Panc1 (cell line): Measurements from ENCODE around the gene PAX2. TPM values are rescaled to one million over a fixed set of nuclear protein-coding genes. Genes with fewer than 3 reads are reported as not detected.
A peak's percentile ranks its signal among the peaks of the same experiment; 100 is the strongest.

ENCODE experiments used
- ATAC-seq: fragments of 200-7000 bp; cut with Tn5 transposase; 2 replicates; pipeline ENCODE4 v1.9.1; 2020; ENCODE audit warnings: mild to moderate bottlenecking, moderate library complexity
- BruUV-seq: library from RNA; stranded (reverse); fragments of 400-500 nt; replicated peaks from 2 replicates; lab custom pipeline; 2021; lab: Mats Ljungman, UMichigan
- CTCF ChIA-PET: fragments of 300-600 bp; sonication (Branson Sonifier 250); formaldehyde crosslinking; loops from one replicate; lab custom pipeline; 2022; ENCODE audit warnings: antibody characterized with exemption; lab: Charles Lee
- POLR2A ChIA-PET: fragments of 300-600 bp; sonication (Branson Sonifier 250); formaldehyde crosslinking; loops from one replicate; lab custom pipeline; 2022; ENCODE audit warnings: antibody characterized with exemption; lab: Charles Lee
- DNase-seq: peaks from one replicate; pipeline ENCODE4 v3.0.0-alpha.2; 2010; ENCODE audit warnings: low read depth, low spot score
- H3K27ac ChIP-seq: 2 replicates; pipeline ENCODE4 v1.5.1; 2011; ENCODE audit warnings: mild to moderate bottlenecking, low read length, inconsistent platforms
- H3K27me3 ChIP-seq: fragments of 200-500 bp; sonication (Bioruptor generic); 2 replicates; pipeline ENCODE4 v1.6.0; 2014; ENCODE audit warnings: low read length, inconsistent platforms; ENCODE audit not compliant: control insufficient read depth, insufficient read depth
- H3K36me3 ChIP-seq: fragments of 200-500 bp; sonication (Bioruptor generic); 2 replicates; pipeline ENCODE4 v1.5.1; 2014; ENCODE audit warnings: inconsistent platforms, mild to moderate bottlenecking, low read length, moderate library complexity; ENCODE audit not compliant: control insufficient read depth, insufficient read depth
- H3K4me1 ChIP-seq: 2 replicates; pipeline ENCODE4 v1.5.1; 2011; ENCODE audit warnings: inconsistent platforms, mild to moderate bottlenecking, low read length, moderate library complexity; ENCODE audit not compliant: control insufficient read depth, insufficient read depth
- H3K4me3 ChIP-seq, 2 experiments: 2 replicates each; pipeline ENCODE4 v1.5.1; 2011 to 2012; ENCODE audit warnings: low read depth in 2 of 2, low read length in 2 of 2, mild to moderate bottlenecking in 2 of 2, inconsistent platforms in 1 of 2, moderate library complexity in 1 of 2
- H3K9me3 ChIP-seq: fragments of 200-500 bp; sonication (Bioruptor generic); 2 replicates; pipeline ENCODE4 v1.5.1; 2014; ENCODE audit warnings: low read depth, mild to moderate bottlenecking, inconsistent platforms, low read length, moderate library complexity; ENCODE audit not compliant: control insufficient read depth, insufficient read depth
- POLR2AphosphoS5 ChIP-seq: IDR thresholded peaks from 2 replicates; pipeline ENCODE4 v1.6.1; 2012; ENCODE audit warnings: mild to moderate bottlenecking, low read depth, low read length, moderate library complexity
- REST ChIP-seq, 2 experiments: IDR thresholded peaks; 2 replicates each; pipeline ENCODE4 v1.6.1; 2011 to 2012; ENCODE audit warnings: low read depth in 2 of 2, control low read depth in 1 of 2, low read length in 1 of 2, mild to moderate bottlenecking in 1 of 2, moderate library complexity in 1 of 2; ENCODE audit not compliant: insufficient read depth in 1 of 2
- SIN3A ChIP-seq: IDR thresholded peaks from 2 replicates; pipeline ENCODE4 v1.6.1; 2012; ENCODE audit warnings: low read depth, mild to moderate bottlenecking, low read length, moderate library complexity, borderline replicate concordance; ENCODE audit not compliant: insufficient read depth
- TCF7L2 ChIP-seq: IDR thresholded peaks from 2 replicates; pipeline ENCODE4 v1.6.1; 2011; ENCODE audit warnings: mild to moderate bottlenecking, low read depth, low read length, inconsistent platforms
- in situ Hi-C: cut with HindIII; loops from 2 replicates; pipeline ENCODE4 v1.10.0; 2016; ENCODE audit warnings: low sequenced_read_pairs, low pct_unique_long_range_greater_than_20kb
- intact Hi-C: fragments of 100-400 bp; cut with micrococcal nuclease; formaldehyde crosslinking; loops from one replicate; pipeline ENCODE4 v1.10.0; 2022; ENCODE audit not compliant: unreplicated experiment
- total RNA-seq: library from RNA; stranded (reverse); gene quantifications from one replicate; pipeline ENCODE4 v1.2.1, GENCODE V29; 2021; ENCODE audit not compliant: unreplicated experiment

Gene PAX2
- total RNA-seq, 1 experiment from 2014 or later = 72.3 TPM

- ChIA-PET POLR2A (no interaction called here), CTCF (interaction anchor here (0.7 kb wide), 1 partner anchor 111 kb away, joined by 5 read pairs; no protein-coding TSS in a partner anchor)
- no peaks in the 10 kb centered on the region for H3K36me3 ChIP-seq
- H3K4me1 ChIP-seq = peaks cover 4% of the 10 kb centered on the region
- intact Hi-C loops = no loop called here
- ATAC-seq (no peak), DNase-seq (no peak)
- H3K4me3 ChIP-seq = no peak overlapping the region
- no peak overlapping the region for H3K27ac ChIP-seq
- H3K9me3 ChIP-seq = no peaks in the 10 kb centered on the region
- no TSS peak for BruUV-seq
- no peaks in the 10 kb centered on the region for H3K27me3 ChIP-seq
- TF ChIP-seq TCF7L2 (no peak), POLR2AphosphoS5 (no peak), REST (IDR thresholded peaks at IDR 0.05; ENCODE audit: insufficient read depth in 1 of 2, low read depth in 2 of 2, low read length in 1 of 2) (no peak)
- in situ Hi-C loops = no loop called here
Observed at GRCh38 chr10:100705139-100705538, 40.2 kb upstream of the PAX2 start.

GRCh38 chr10:100707261-100707848 lies 38.0 kb upstream of the PAX2 start:
- TF ChIP-seq SIN3A (no peak), TCF7L2 (no peak)
- intact Hi-C loops = no loop called here
- ATAC-seq (no peak), DNase-seq (no peak)
- H3K4me1 ChIP-seq = peaks cover 9% of the 10 kb centered on the region
- ChIA-PET CTCF (interaction anchor here (0.6 kb wide), 1 partner anchor 34 kb away, joined by 10 read pairs; no protein-coding TSS in a partner anchor), POLR2A (no interaction called here)
- no peaks in the 10 kb centered on the region for H3K36me3 ChIP-seq
- BruUV-seq = no TSS peak
- no peaks in the 10 kb centered on the region for H3K27me3 ChIP-seq
- H3K27ac ChIP-seq = no peak overlapping the region
- no peak overlapping the region for H3K4me3 ChIP-seq
- H3K9me3 ChIP-seq = no peaks in the 10 kb centered on the region
- in situ Hi-C loops = no loop called here

- ChIA-PET CTCF (no interaction called here), POLR2A (interaction anchor here (0.6 kb wide), 1 partner anchor 32 kb away, joined by 3 read pairs; no protein-coding TSS in a partner anchor)
- Histone ChIP-seq H3K36me3 (no peaks in the 10 kb centered on the region), H3K4me1 (peaks cover 13% of the 10 kb centered on the region), H3K27ac (no peak overlapping the region), H3K27me3 (no peaks in the 10 kb centered on the region), H3K9me3 (no peaks in the 10 kb centered on the region), H3K4me3 (peak overlapping the region; percentile 31 to 48)
- intact Hi-C loops = no loop called here
- BruUV-seq = no TSS peak
- TF ChIP-seq SIN3A = no peak
- no peak for TF ChIP-seq TCF7L2
- TF ChIP-seq POLR2AphosphoS5 = no peak
- no peak for TF ChIP-seq REST (IDR thresholded peaks at IDR 0.05; ENCODE audit: insufficient read depth in 1 of 2, low read depth in 2 of 2, low read length in 1 of 2)
- in situ Hi-C loops = no loop called here
- DNase-seq (no peak), ATAC-seq (no peak)
Observed at GRCh38 chr10:100709146-100710082, 36.0 kb upstream of the PAX2 start.
